IMR-90 (cell line): ENCODE data around the gene MFAP3. TPM values are rescaled to one million over a fixed set of nuclear protein-coding genes. Genes with fewer than 3 reads are reported as not detected.

Source experiments
- ATAC-seq: fragments of 200-7000 bp; cut with Tn5 transposase; 2 replicates; pipeline ENCODE4 v1.9.1; 2020; ENCODE audit warnings: low read depth, mild to moderate bottlenecking, moderate library complexity
- BruUV-seq: library from RNA; stranded (reverse); fragments of 400-500 nt; replicated peaks from 2 replicates; lab custom pipeline; 2021; lab: Mats Ljungman, UMichigan
- CTCF ChIA-PET: fragments of 300-600 bp; formaldehyde crosslinking; extraction: SDS; loops from one replicate; lab custom pipeline; 2021; ENCODE audit warnings: antibody characterized with exemption; lab: Yijun Ruan, JAX
- POLR2A ChIA-PET: fragments of 300-600 bp; sonication (Branson Sonifier 250); formaldehyde crosslinking; loops from one replicate; lab custom pipeline; 2022; ENCODE audit warnings: antibody characterized with exemption; ENCODE audit not compliant: unreplicated experiment; lab: Charles Lee
- DNase-seq: peaks from one replicate; pipeline ENCODE4 v3.0.0; 2013
- H2AFZ ChIP-seq: replicated peaks from 2 replicates; pipeline ENCODE3; 2013; ENCODE audit warnings: low read length, mild to moderate bottlenecking; ENCODE audit not compliant: poor library complexity
- H2AK5ac ChIP-seq: 2 replicates; pipeline ENCODE4 v1.6.1; 2013; ENCODE audit warnings: low read depth, low read length, inconsistent platforms
- H2AK9ac ChIP-seq: replicated peaks from 2 replicates; pipeline ENCODE3; 2013; ENCODE audit warnings: mild to moderate bottlenecking, low read depth, low read length, moderate library complexity; ENCODE audit not compliant: poor library complexity
- H2BK120ac ChIP-seq: 2 replicates; pipeline ENCODE4 v1.6.1; 2013; ENCODE audit warnings: low read depth, low read length, inconsistent platforms
- H2BK15ac ChIP-seq: 3 replicates; pipeline ENCODE4 v1.6.1; 2013; ENCODE audit warnings: low read depth, low read length, inconsistent platforms
- H2BK20ac ChIP-seq: 2 replicates; pipeline ENCODE4 v1.6.1; 2013; ENCODE audit warnings: low read depth, mild to moderate bottlenecking, inconsistent platforms, low read length, moderate library complexity
- H2BK5ac ChIP-seq: 2 replicates; pipeline ENCODE4 v1.6.1; 2013; ENCODE audit warnings: mild to moderate bottlenecking, low read depth, low read length, inconsistent platforms; ENCODE audit not compliant: poor library complexity, severe bottlenecking
- H3K14ac ChIP-seq: replicated peaks from 2 replicates; pipeline ENCODE4 v1.6.1; 2013; ENCODE audit warnings: low read depth, low read length, inconsistent platforms
- H3K18ac ChIP-seq: 2 replicates; pipeline ENCODE4 v1.6.1; 2013; ENCODE audit warnings: low read depth, low read length, control low read depth
- H3K23ac ChIP-seq: 2 replicates; pipeline ENCODE4 v1.6.1; 2013; ENCODE audit warnings: low read depth, low read length, inconsistent platforms
- H3K27ac ChIP-seq: 2 replicates; pipeline ENCODE4 v1.5.1; 2013; ENCODE audit warnings: mild to moderate bottlenecking, control low read depth, low read length; ENCODE audit not compliant: insufficient read depth
- H3K27me3 ChIP-seq: 2 replicates; pipeline ENCODE4 v1.6.1; 2013; ENCODE audit warnings: low read length; ENCODE audit not compliant: control insufficient read depth, insufficient read depth
- H3K36me3 ChIP-seq: 2 replicates; pipeline ENCODE4 v1.6.1; 2013; ENCODE audit warnings: low read length, mixed read lengths; ENCODE audit not compliant: control insufficient read depth, insufficient read depth
- H3K4ac ChIP-seq: 2 replicates; pipeline ENCODE4 v1.6.1; 2013; ENCODE audit warnings: low read depth, low read length, inconsistent platforms
- H3K4me1 ChIP-seq: 2 replicates; pipeline ENCODE4 v1.6.1; 2013; ENCODE audit warnings: low read length, mixed read lengths; ENCODE audit not compliant: control insufficient read depth, insufficient read depth
- H3K4me2 ChIP-seq: 2 replicates; pipeline ENCODE4 v1.6.1; 2013; ENCODE audit warnings: low read depth, mild to moderate bottlenecking, control low read depth, low read length, moderate library complexity
- H3K4me3 ChIP-seq: 2 replicates; pipeline ENCODE4 v1.5.1; 2013; ENCODE audit warnings: low read depth, mild to moderate bottlenecking, control low read depth, low read length, moderate library complexity; ENCODE audit not compliant: insufficient read depth
- H3K56ac ChIP-seq: 2 replicates; pipeline ENCODE4 v1.6.1; 2013; ENCODE audit warnings: low read length, inconsistent platforms; ENCODE audit not compliant: insufficient read depth; ENCODE audit errors: extremely low read depth
- H3K79me1 ChIP-seq, 2 experiments: 2 replicates each; pipeline ENCODE4 v1.6.1; 2013; ENCODE audit warnings: low read length in 2 of 2, inconsistent platforms in 1 of 2, low read depth in 1 of 2
- H3K9ac ChIP-seq: 2 replicates; pipeline ENCODE4 v1.6.1; 2013; ENCODE audit warnings: low read depth, low read length, control low read depth
- H3K9me1 ChIP-seq: 2 replicates; pipeline ENCODE4 v1.6.1; 2013; ENCODE audit warnings: low read length, inconsistent platforms; ENCODE audit not compliant: insufficient read depth
- H3K9me3 ChIP-seq: 2 replicates; pipeline ENCODE4 v1.6.1; 2013; ENCODE audit warnings: low read length; ENCODE audit not compliant: control insufficient read depth, insufficient read depth
- H4K20me1 ChIP-seq: 2 replicates; pipeline ENCODE4 v1.6.1; 2013; ENCODE audit warnings: low read length, inconsistent platforms; ENCODE audit not compliant: insufficient read depth
- H4K5ac ChIP-seq: 2 replicates; pipeline ENCODE4 v1.6.1; 2013; ENCODE audit warnings: mild to moderate bottlenecking, low read depth, low read length, control low read depth
- H4K8ac ChIP-seq, 2 experiments: 2 replicates each; pipeline ENCODE4 v1.6.1; 2013; ENCODE audit warnings: low read depth in 2 of 2, low read length in 2 of 2, control low read depth in 1 of 2, inconsistent platforms in 1 of 2
- H4K91ac ChIP-seq: 2 replicates; pipeline ENCODE4 v1.6.1; 2013; ENCODE audit warnings: low read depth, low read length, inconsistent platforms; ENCODE audit not compliant: insufficient read depth
- BHLHE40 ChIP-seq: fragments of 150-350 bp; IDR thresholded peaks from 2 replicates; pipeline ENCODE4 v1.6.1; 2016; ENCODE audit warnings: mild to moderate bottlenecking, low read depth, low read length
- CEBPB ChIP-seq: IDR thresholded peaks from 2 replicates; pipeline ENCODE4 v1.6.1; 2012; ENCODE audit warnings: low read depth, low read length, improper control_type of control experiment
- CHD1 ChIP-seq: IDR thresholded peaks from 2 replicates; pipeline ENCODE4 v1.6.1; 2012; ENCODE audit warnings: low read depth, low read length, improper control_type of control experiment
- CTCF ChIP-seq: conservative IDR thresholded peaks from 2 replicates; pipeline ENCODE4 v1.5.1; 2012; ENCODE audit warnings: mild to moderate bottlenecking, low read depth, low read length, improper control_type of control experiment
- ELK1 ChIP-seq: fragments of 150-350 bp; IDR thresholded peaks from 2 replicates; pipeline ENCODE4 v1.6.1; 2016; ENCODE audit warnings: low read depth, mild to moderate bottlenecking, low read length, moderate library complexity, borderline replicate concordance
- FOS ChIP-seq: fragments of 150-350 bp; IDR thresholded peaks from 2 replicates; pipeline ENCODE4 v1.6.1; 2016; ENCODE audit warnings: low read depth, low read length
- MAFK ChIP-seq: IDR thresholded peaks from 2 replicates; pipeline ENCODE4 v1.6.1; 2012; ENCODE audit warnings: low read depth, low read length, improper control_type of control experiment
- MAZ ChIP-seq: IDR thresholded peaks from 2 replicates; pipeline ENCODE4 v1.6.1; 2012; ENCODE audit warnings: low read depth, mild to moderate bottlenecking, low read length, improper control_type of control experiment, moderate library complexity, borderline replicate concordance
- MXI1 ChIP-seq: IDR thresholded peaks from 2 replicates; pipeline ENCODE4 v1.6.1; 2012; ENCODE audit warnings: low read depth, mild to moderate bottlenecking, low read length, moderate library complexity, borderline replicate concordance
- NFE2L2 ChIP-seq: fragments of 150-350 bp; IDR thresholded peaks from 2 replicates; pipeline ENCODE4 v1.6.1; 2016; ENCODE audit warnings: low read depth, mild to moderate bottlenecking, low read length
- POLR2A ChIP-seq: IDR thresholded peaks from 2 replicates; pipeline ENCODE4 v1.6.1; 2012; ENCODE audit warnings: mild to moderate bottlenecking, low read depth, low read length
- RAD21 ChIP-seq: IDR thresholded peaks from 2 replicates; pipeline ENCODE4 v1.6.1; 2012; ENCODE audit warnings: low read length, improper control_type of control experiment
- RCOR1 ChIP-seq: IDR thresholded peaks from 2 replicates; pipeline ENCODE4 v1.6.1; 2012; ENCODE audit warnings: mild to moderate bottlenecking, low read length, improper control_type of control experiment; ENCODE audit not compliant: insufficient replicate concordance
- RFX5 ChIP-seq: IDR thresholded peaks from 2 replicates; pipeline ENCODE4 v1.8.0; 2012; ENCODE audit warnings: low read depth, mild to moderate bottlenecking, low read length, moderate library complexity
- SMC3 ChIP-seq: fragments of 150-350 bp; IDR thresholded peaks from 2 replicates; pipeline ENCODE4 v1.6.1; 2016; ENCODE audit warnings: low read depth, mild to moderate bottlenecking, antibody characterized with exemption, low read length, moderate library complexity
- USF2 ChIP-seq: fragments of 150-350 bp; IDR thresholded peaks from 2 replicates; pipeline ENCODE4 v1.6.1; 2017; ENCODE audit warnings: mild to moderate bottlenecking, antibody characterized with exemption, low read length, low read depth
- WGBS, 2 experiments: methylation state at CpG; one replicate each; pipeline versions ENCODE4 v1.1.5 to v1.1.7; 2013; ENCODE audit warnings: missing lambda C conversion rate in 2 of 2; ENCODE audit not compliant: insufficient read length in 1 of 2; ENCODE audit errors: extremely low coverage in 2 of 2; 5-methylcytosine and 5-hydroxymethylcytosine counted together
- dilution Hi-C: fragments of 300-500 bp; cut with HindIII; formaldehyde crosslinking; loops from one replicate; pipeline ENCODE4 v1.14.3; 2018; ENCODE audit warnings: low sequenced_read_pairs; ENCODE audit not compliant: unreplicated experiment
- in situ Hi-C: fragments of 300-500 bp; cut with MboI; formaldehyde crosslinking; loops from 3 replicates; pipeline ENCODE4 v1.14.3; 2019; ENCODE audit warnings: low sequenced_read_pairs, inconsistent platforms, mixed read lengths
- intact Hi-C: fragments of 100-400 bp; cut with micrococcal nuclease; formaldehyde crosslinking; loops from 2 replicates; pipeline ENCODE4 v1.10.0; 2022
- polyA plus RNA-seq, 3 experiments: library from polyadenylated mRNA; depleted of rRNA; stranded (reverse); fragments of >200 nt; gene quantifications; 2 replicates each; pipeline ENCODE4 v1.2.3, GENCODE V29; 2012; ENCODE audit warnings: low replicate concordance in 1 of 3
- total RNA-seq: library from RNA; depleted of rRNA; stranded (reverse); fragments of >200 nt; gene quantifications from 2 replicates; pipeline ENCODE4 v1.2.3, GENCODE V29; 2012

MFAP3 gene
- total and polyA plus RNA-seq, 2 of the 4 experiments (the other 2 are of a cell fraction): 15.2 to 67.0 TPM

GRCh38 chr5:154087260-154087659 lies 48.5 kb downstream of the MFAP3 start:
- Histone ChIP-seq H3K4ac (no peak overlapping the region), H2BK15ac (no peak overlapping the region), H3K9ac (no peak overlapping the region), H3K9me1 (no peaks in the 10 kb centered on the region), H3K14ac (no peak overlapping the region), H3K18ac (no peak overlapping the region), H4K91ac (no peak overlapping the region), H3K4me2 (no peak overlapping the region), H2AK9ac (no peak overlapping the region), H3K4me3 (no peak overlapping the region), H2AK5ac (no peak overlapping the region), H2BK120ac (no peak overlapping the region), H2AFZ (no peak overlapping the region), H4K8ac (no peak overlapping the region), H2BK5ac (no peak overlapping the region), H3K27ac (no peak overlapping the region), H2BK20ac (no peak overlapping the region), H3K23ac (no peak overlapping the region), H4K20me1 (no peaks in the 10 kb centered on the region), H3K27me3 (peaks cover 17% of the 10 kb centered on the region), H4K5ac (no peak overlapping the region), H3K9me3 (no peaks in the 10 kb centered on the region), H3K79me1 (no peaks in the 10 kb centered on the region), H3K56ac (no peak overlapping the region), H3K36me3 (no peaks in the 10 kb centered on the region), H3K4me1 (no peaks in the 10 kb centered on the region)
- no CpG with 5 or more reads among the region's 2 CpGs for WGBS, 2 experiments
- no TSS peak for BruUV-seq
- in situ Hi-C loops (no loop called here), dilution Hi-C loops (no loop called here), intact Hi-C loops (no loop called here)
- ChIA-PET POLR2A (no interaction called here), CTCF (interaction anchor here (0.5 to 1.2 kb wide), 2 partner anchors 14 to 334 kb away, joined by 3 to 4 read pairs; no protein-coding TSS in a partner anchor)
- no peak for DNase-seq
- no peak for TF ChIP-seq MAZ
- TF ChIP-seq MAFK: no peak
- no peak for TF ChIP-seq ELK1
- no peak for TF ChIP-seq RCOR1
- no peak for TF ChIP-seq USF2
- no peak for TF ChIP-seq CTCF
- TF ChIP-seq CHD1: no peak
- no peak for TF ChIP-seq FOS
- no peak for TF ChIP-seq POLR2A
- no peak for TF ChIP-seq BHLHE40
- no peak for TF ChIP-seq NFE2L2
- no peak for TF ChIP-seq RAD21
- no peak for TF ChIP-seq RFX5
- TF ChIP-seq SMC3: no peak
- no peak for TF ChIP-seq CEBPB
- TF ChIP-seq MXI1: no peak
- ATAC-seq: no peak
